H9 (cell line): Measurements from ENCODE around the gene CGB5. TPM values are rescaled to one million over a fixed set of nuclear protein-coding genes. Genes with fewer than 3 reads are reported as not detected.
A peak's percentile ranks its signal among the peaks of the same experiment; 100 is the strongest.

Experiments used
- DNase-seq: peaks from one replicate; pipeline ENCODE4 v3.0.0-alpha.2; 2017
- H2AFZ ChIP-seq: one replicate; pipeline ENCODE4 v1.6.1; 2013; ENCODE audit warnings: mild to moderate bottlenecking, low read length, control low read depth, moderate library complexity
- H2AK5ac ChIP-seq: 2 replicates; pipeline ENCODE4 v1.6.1; 2013; ENCODE audit warnings: low read length, control low read depth, mixed read lengths; ENCODE audit not compliant: insufficient read length
- H2BK120ac ChIP-seq: one replicate; pipeline ENCODE4 v1.6.1; 2013; ENCODE audit warnings: low read depth, mild to moderate bottlenecking, low read length, control low read depth, inconsistent platforms; ENCODE audit not compliant: poor library complexity, severe bottlenecking
- H2BK12ac ChIP-seq: 2 replicates; pipeline ENCODE4 v1.6.1; 2013; ENCODE audit warnings: low read length, control low read depth, mixed read lengths, low read depth; ENCODE audit not compliant: insufficient read length
- H2BK15ac ChIP-seq: 2 replicates; pipeline ENCODE4 v1.6.1; 2013; ENCODE audit warnings: low read depth, low read length, control low read depth
- H2BK20ac ChIP-seq: one replicate; pipeline ENCODE4 v1.6.1; 2013; ENCODE audit warnings: low read depth, mild to moderate bottlenecking, low read length, control low read depth, inconsistent platforms; ENCODE audit not compliant: poor library complexity, severe bottlenecking
- H2BK5ac ChIP-seq: 2 replicates; pipeline ENCODE4 v1.6.1; 2013; ENCODE audit warnings: low read length, control low read depth, mixed read lengths; ENCODE audit not compliant: insufficient read length
- H3K14ac ChIP-seq: 2 replicates; pipeline ENCODE4 v1.6.1; 2013; ENCODE audit warnings: low read length, control low read depth; ENCODE audit not compliant: insufficient read depth
- H3K18ac ChIP-seq: 2 replicates; pipeline ENCODE4 v1.6.1; 2013; ENCODE audit warnings: low read depth, mild to moderate bottlenecking, mixed read lengths, low read length, control low read depth; ENCODE audit not compliant: insufficient read length
- H3K23ac ChIP-seq: 2 replicates; pipeline ENCODE4 v1.6.1; 2013; ENCODE audit warnings: low read length, control low read depth, mixed read lengths, low read depth; ENCODE audit not compliant: insufficient read length
- H3K23me2 ChIP-seq: 2 replicates; pipeline ENCODE4 v1.6.1; 2013; ENCODE audit warnings: low read depth, mild to moderate bottlenecking, mixed read lengths, low read length, control low read depth; ENCODE audit not compliant: insufficient read length, poor library complexity, severe bottlenecking
- H3K27ac ChIP-seq: 2 replicates; pipeline ENCODE4 v1.5.1; 2013; ENCODE audit warnings: low read length, control low read depth, mixed read lengths, low read depth; ENCODE audit not compliant: insufficient read length
- H3K27me3 ChIP-seq: 2 replicates; pipeline ENCODE4 v1.6.1; 2013; ENCODE audit warnings: low read length, control low read depth, inconsistent platforms; ENCODE audit not compliant: insufficient read depth
- H3K4ac ChIP-seq: 2 replicates; pipeline ENCODE4 v1.6.1; 2013; ENCODE audit warnings: low read depth, mild to moderate bottlenecking, control low read depth, inconsistent platforms, low read length, moderate library complexity
- H3K4me1 ChIP-seq: 2 replicates; pipeline ENCODE4 v1.6.1; 2013; ENCODE audit warnings: low read length, control low read depth, inconsistent platforms; ENCODE audit not compliant: insufficient read depth
- H3K4me2 ChIP-seq: 2 replicates; pipeline ENCODE4 v1.6.1; 2013; ENCODE audit warnings: low read length, control low read depth, mixed read lengths; ENCODE audit not compliant: insufficient read length, insufficient read depth
- H3K56ac ChIP-seq: 2 replicates; pipeline ENCODE4 v1.6.1; 2013; ENCODE audit warnings: low read depth, mild to moderate bottlenecking, mixed read lengths, low read length, control low read depth; ENCODE audit not compliant: insufficient read length
- H3K79me1 ChIP-seq: 2 replicates; pipeline ENCODE4 v1.6.1; 2013; ENCODE audit warnings: low read depth, mild to moderate bottlenecking, moderate library complexity, low read length, control low read depth, inconsistent platforms; ENCODE audit not compliant: insufficient read depth, poor library complexity, severe bottlenecking
- H3K79me2 ChIP-seq: 2 replicates; pipeline ENCODE4 v1.6.1; 2013; ENCODE audit warnings: low read length, control low read depth, inconsistent platforms; ENCODE audit not compliant: insufficient read depth
- H3K9ac ChIP-seq: 2 replicates; pipeline ENCODE4 v1.6.1; 2013; ENCODE audit warnings: low read length, control low read depth, mixed read lengths; ENCODE audit not compliant: insufficient read length; ENCODE audit errors: extremely low read depth
- H3K9me3 ChIP-seq: one replicate; pipeline ENCODE4 v1.6.1; 2013; ENCODE audit warnings: low read depth, low read length, inconsistent platforms; ENCODE audit not compliant: control insufficient read depth
- H3T11ph ChIP-seq: one replicate; pipeline ENCODE4 v1.6.1; 2013; ENCODE audit warnings: mild to moderate bottlenecking, low read length, control low read depth, inconsistent platforms
- H4K20me1 ChIP-seq: one replicate; pipeline ENCODE4 v1.6.1; 2013; ENCODE audit not compliant: control insufficient read depth, insufficient read length, insufficient read depth
- H4K5ac ChIP-seq: 2 replicates; pipeline ENCODE4 v1.6.1; 2013; ENCODE audit warnings: low read depth, mild to moderate bottlenecking, mixed read lengths, low read length, control low read depth; ENCODE audit not compliant: insufficient read length
- H4K8ac ChIP-seq: replicated peaks from 2 replicates; pipeline ENCODE4 v1.6.1; 2013; ENCODE audit warnings: low read length, control low read depth, mixed read lengths, low read depth; ENCODE audit not compliant: insufficient read length
- H4K91ac ChIP-seq: 2 replicates; pipeline ENCODE4 v1.6.1; 2013; ENCODE audit warnings: low read depth, mild to moderate bottlenecking, moderate library complexity, mixed read lengths, low read length, control low read depth; ENCODE audit not compliant: insufficient read length
- H3K27ac Mint-ChIP-seq, 3 experiments: 2 replicates in 2 of 3; 3 replicates in 1 of 3; pipeline ENCODE4 v1.8.0; 2020 to 2021; ENCODE audit warnings: mixed read lengths in 3 of 3, mild to moderate bottlenecking in 1 of 3, moderate library complexity in 1 of 3
- H3K27me3 Mint-ChIP-seq: 2 replicates; pipeline ENCODE4 v1.8.0; 2021; ENCODE audit warnings: low read depth, mild to moderate bottlenecking, moderate library complexity, mixed read lengths
- H3K36me3 Mint-ChIP-seq, 3 experiments: 2 replicates in 2 of 3; 3 replicates in 1 of 3; pipeline ENCODE4 v1.8.0; 2020 to 2021; ENCODE audit warnings: low read depth in 3 of 3, mixed read lengths in 3 of 3; ENCODE audit not compliant: insufficient read depth in 1 of 3
- H3K4me1 Mint-ChIP-seq, 2 experiments: 2 replicates each; pipeline ENCODE4 v1.8.0; 2020; ENCODE audit warnings: mixed read lengths in 2 of 2
- H3K4me3 Mint-ChIP-seq, 2 experiments: 2 replicates in 1 of 2; 3 replicates in 1 of 2; pipeline ENCODE4 v1.8.0; 2020 to 2021; ENCODE audit warnings: mild to moderate bottlenecking in 2 of 2, mixed read lengths in 2 of 2, moderate library complexity in 1 of 2
- H3K9me3 Mint-ChIP-seq, 2 experiments: 2 replicates in 1 of 2; 3 replicates in 1 of 2; pipeline ENCODE4 v1.8.0; 2020; ENCODE audit warnings: mild to moderate bottlenecking in 2 of 2, mixed read lengths in 2 of 2, moderate library complexity in 1 of 2
- whole genome bisulfite sequencing: extraction: QIAGEN DNeasy Blood & Tissue Kit; methylation state at CpG from one replicate; pipeline ENCODE4 v1.1.7; 2013; ENCODE audit warnings: missing lambda C conversion rate, low lambda C conversion rate, mixed read lengths; ENCODE audit not compliant: insufficient read length; ENCODE audit errors: extremely low coverage; 5-methylcytosine and 5-hydroxymethylcytosine counted together
- total RNA-seq: library from RNA; stranded (reverse); gene quantifications from 2 replicates; pipeline ENCODE4 v1.2.1, GENCODE V29; 2021
- TF ChIP-seq, protein P1 (sequence below): fragments of 200-600 bp; sonication (generic); conservative IDR thresholded peaks from 3 replicates; pipeline ENCODE4 v1.8.0; 2021; ENCODE audit warnings: antibody characterized with exemption, mild to moderate bottlenecking

Gene CGB5
- total RNA-seq, 1 experiment from 2014 or later = not detected

- Histone ChIP-seq H2AK5ac (no peak overlapping the region), H3K4me1 (no peaks in the 10 kb centered on the region), H3K23me2 (no peaks in the 10 kb centered on the region), H4K5ac (no peak overlapping the region), H4K8ac (no peak overlapping the region), H2BK120ac (no peak overlapping the region), H3K79me2 (no peaks in the 10 kb centered on the region), H4K91ac (no peak overlapping the region), H2BK5ac (no peak overlapping the region), H3K9me3 (no peaks in the 10 kb centered on the region), H3K27ac (no peak overlapping the region), H3K56ac (no peak overlapping the region), H3K23ac (no peak overlapping the region), H3T11ph (no peak overlapping the region), H3K4ac (no peak overlapping the region), H2BK20ac (no peak overlapping the region), H3K79me1 (no peaks in the 10 kb centered on the region), H3K14ac (no peak overlapping the region), H2AFZ (no peak overlapping the region), H2BK12ac (no peak overlapping the region), H4K20me1 (no peaks in the 10 kb centered on the region), H2BK15ac (no peak overlapping the region), H3K27me3 (peaks cover 41% of the 10 kb centered on the region), H3K4me2 (no peak overlapping the region), H3K9ac (no peak overlapping the region), H3K18ac (no peak overlapping the region)
- TF ChIP-seq, protein P1, sequence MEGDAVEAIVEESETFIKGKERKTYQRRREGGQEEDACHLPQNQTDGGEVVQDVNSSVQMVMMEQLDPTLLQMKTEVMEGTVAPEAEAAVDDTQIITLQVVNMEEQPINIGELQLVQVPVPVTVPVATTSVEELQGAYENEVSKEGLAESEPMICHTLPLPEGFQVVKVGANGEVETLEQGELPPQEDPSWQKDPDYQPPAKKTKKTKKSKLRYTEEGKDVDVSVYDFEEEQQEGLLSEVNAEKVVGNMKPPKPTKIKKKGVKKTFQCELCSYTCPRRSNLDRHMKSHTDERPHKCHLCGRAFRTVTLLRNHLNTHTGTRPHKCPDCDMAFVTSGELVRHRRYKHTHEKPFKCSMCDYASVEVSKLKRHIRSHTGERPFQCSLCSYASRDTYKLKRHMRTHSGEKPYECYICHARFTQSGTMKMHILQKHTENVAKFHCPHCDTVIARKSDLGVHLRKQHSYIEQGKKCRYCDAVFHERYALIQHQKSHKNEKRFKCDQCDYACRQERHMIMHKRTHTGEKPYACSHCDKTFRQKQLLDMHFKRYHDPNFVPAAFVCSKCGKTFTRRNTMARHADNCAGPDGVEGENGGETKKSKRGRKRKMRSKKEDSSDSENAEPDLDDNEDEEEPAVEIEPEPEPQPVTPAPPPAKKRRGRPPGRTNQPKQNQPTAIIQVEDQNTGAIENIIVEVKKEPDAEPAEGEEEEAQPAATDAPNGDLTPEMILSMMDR = no peak
- H3K27ac Mint-ChIP-seq = no peak overlapping the region
- peak overlapping the region; percentile 43 to 81 for H3K4me3 Mint-ChIP-seq
- WGBS = no CpG with 5 or more reads among the region's 93 CpGs
- peaks cover 9 to 18% of the 10 kb centered on the region in 2 experiments; a peak in 4 of 5 replicates for H3K9me3 Mint-ChIP-seq
- peaks cover 0 to 4% (median 3%) of the 10 kb centered on the region in 3 experiments; a peak in 3 of 7 replicates for H3K36me3 Mint-ChIP-seq
- H3K27me3 Mint-ChIP-seq = peaks cover 83% of the 10 kb centered on the region
- peaks cover 9 to 32% of the 10 kb centered on the region in 2 experiments for H3K4me1 Mint-ChIP-seq
- peak; percentile 92 for DNase-seq
These were observed 28.4 kb downstream of the CGB5 start for GRCh38 chr19:49071860-49072547.
